ENCODE measurements around the gene ADAMTS15.

Gene ADAMTS15

DNA sequence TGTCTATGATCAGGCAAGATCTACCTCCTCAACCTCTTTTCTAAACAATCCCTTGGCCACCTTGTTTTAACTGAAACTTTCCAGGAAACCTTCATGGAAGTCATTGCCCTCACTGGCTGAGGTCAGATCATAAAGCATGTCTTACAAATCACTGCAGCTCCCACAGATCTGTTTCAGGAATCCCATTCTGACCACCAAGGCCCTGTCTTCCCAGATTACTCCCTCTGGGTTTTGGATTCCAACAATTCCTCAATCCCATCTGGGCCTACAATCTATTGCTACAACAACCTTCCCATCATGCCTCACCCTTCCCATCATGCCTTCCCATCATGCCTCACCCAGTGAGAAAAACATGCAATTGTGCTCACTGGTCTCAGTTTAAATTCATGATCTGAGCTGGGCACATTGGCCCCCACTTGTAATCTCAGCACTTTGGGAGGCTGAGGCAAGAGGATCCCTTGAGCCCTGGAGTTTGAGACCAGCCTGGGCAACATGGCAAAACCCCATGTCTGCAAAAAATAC lies 15.9 kb downstream of the ADAMTS15 start:
- no peak for DNase-seq

DNA sequence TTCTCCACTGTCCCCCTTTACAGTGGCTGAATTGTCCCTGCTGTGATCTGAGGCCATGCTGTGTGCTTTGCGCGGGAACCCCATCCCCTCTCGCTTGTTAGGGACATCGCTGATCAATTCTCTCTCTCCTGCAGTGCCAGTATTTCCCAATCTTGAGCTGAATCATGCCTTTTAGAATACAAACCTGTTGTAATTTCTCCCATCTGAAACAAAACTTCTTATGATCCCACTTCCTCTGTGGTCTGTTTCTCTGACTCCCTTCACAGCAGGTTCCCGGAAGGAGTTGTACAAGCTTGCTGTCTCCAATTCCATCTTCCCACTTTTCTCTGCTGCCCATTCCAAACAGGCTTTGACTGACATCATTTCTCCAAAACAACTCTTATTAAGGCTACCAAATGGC lies 16.8 kb downstream of the ADAMTS15 start:
- no peak for DNase-seq

DNA sequence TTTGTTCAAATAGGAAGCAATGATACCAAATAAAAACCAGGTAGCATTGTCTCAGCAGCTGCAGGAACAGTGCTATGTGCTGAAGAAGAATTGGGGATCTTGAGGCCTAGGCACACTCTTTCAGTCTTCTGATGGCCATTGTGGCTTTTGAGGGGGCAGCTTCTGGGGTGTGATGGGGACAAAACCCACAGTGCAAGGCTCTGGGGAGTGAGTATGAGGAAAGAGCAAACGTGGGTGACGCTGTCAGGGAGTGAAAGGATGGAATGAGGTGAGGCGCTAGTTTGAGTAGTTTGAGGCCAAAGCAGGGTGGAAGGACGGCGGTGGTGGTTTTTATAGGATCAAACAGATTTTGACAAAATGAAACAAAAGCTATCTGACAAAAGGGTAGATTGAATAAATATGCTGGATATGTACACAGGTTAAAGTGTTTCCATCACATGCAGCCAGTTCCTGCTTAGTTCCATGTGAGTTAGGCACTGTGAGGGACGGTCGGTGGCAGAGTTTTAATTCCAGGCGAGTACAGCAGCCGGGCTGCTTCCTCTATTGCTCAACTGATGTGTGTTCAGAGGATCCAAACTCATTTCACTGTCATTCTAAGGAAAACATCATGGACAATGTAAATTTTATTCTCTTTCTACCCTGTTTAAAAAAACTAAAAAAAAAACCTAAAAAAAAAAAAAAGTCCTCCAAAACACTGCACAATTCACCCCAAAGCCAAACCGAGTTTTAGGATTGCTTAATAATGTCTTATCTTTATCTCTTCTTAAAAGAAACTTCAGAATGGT lies 18.9 kb downstream of the ADAMTS15 start:
- no peak for DNase-seq

DNA sequence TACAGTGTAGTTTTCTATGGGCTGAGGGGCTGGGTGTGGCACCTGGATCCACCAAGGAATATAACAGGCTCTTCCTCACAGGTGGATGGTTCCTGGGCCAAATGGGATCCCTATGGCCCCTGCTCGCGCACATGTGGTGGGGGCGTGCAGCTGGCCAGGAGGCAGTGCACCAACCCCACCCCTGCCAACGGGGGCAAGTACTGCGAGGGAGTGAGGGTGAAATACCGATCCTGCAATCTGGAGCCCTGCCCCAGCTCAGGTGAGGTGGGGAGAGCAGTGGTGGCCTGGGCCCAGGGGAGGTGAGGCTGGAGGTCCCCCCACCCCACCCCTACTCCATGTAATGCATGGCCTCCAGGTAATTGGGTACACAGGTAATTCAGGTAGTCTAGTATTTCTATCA lies 20.7 kb downstream of the ADAMTS15 start:
- DNase-seq: no peak

DNA sequence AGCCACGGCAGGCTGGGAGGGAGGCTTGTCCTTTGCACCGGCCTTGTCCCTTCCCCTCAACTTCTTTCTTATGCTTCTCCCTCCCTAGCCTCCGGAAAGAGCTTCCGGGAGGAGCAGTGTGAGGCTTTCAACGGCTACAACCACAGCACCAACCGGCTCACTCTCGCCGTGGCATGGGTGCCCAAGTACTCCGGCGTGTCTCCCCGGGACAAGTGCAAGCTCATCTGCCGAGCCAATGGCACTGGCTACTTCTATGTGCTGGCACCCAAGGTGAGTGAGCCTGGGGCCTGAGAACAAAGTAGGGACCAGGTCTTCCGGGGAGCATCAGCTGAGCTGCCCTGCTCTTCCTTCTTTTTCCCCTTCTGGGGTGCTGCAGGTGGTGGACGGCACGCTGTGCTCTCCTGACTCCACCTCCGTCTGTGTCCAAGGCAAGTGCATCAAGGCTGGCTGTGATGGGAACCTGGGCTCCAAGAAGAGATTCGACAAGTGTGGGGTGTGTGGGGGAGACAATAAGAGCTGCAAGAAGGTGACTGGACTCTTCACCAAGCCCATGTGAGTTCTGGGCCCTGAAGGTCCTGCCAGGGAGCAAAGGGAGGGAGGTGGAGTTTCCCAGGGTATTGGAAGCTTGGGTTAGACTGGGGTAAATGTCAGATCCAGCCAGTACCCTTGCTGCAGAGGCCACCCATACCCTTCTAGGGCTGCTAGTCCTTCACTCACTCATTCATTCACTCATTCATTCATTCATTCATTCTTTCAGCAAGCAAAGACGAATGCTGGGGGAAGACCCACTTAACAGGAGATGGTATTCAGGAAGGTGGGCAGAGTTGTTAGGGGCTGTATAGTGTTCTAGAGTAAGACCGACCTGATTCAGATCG lies 22.6 kb downstream of the ADAMTS15 start:
- no peak for DNase-seq

DNA sequence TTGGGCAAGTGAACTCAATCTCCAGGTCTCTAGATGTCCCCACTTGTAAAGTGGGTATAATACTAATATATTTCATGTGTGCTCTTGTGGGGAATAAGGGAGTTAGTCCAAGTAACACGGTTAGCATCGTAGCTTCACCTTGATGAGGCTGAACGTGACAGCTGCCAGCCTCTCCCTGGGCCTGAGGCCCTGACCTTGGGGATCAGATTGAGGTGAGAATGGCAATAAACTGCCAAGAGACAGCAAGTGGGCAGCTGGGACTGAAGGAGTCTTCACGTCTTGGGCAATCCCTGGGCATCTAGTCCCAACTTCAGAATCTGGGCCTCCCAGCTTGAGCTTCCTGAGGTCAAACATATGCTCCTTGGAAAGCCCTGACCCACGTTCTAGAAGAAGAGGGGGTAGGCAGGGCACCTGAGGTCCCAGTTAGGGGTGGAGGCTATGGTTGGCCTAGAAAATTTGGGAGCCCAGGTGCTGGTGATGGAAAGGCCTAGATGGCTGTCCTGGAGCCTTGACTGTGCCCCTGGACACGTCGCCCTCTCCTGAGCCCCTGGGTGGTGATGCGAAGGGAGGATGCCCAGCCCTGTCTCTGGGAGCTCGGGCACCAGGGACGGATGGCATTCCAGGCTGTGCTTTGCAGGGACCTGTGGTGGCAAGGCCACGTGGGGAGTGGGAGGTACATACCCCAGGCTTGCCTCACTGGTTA lies 23.4 kb downstream of the ADAMTS15 start:
- DNase-seq: no peak

DNA sequence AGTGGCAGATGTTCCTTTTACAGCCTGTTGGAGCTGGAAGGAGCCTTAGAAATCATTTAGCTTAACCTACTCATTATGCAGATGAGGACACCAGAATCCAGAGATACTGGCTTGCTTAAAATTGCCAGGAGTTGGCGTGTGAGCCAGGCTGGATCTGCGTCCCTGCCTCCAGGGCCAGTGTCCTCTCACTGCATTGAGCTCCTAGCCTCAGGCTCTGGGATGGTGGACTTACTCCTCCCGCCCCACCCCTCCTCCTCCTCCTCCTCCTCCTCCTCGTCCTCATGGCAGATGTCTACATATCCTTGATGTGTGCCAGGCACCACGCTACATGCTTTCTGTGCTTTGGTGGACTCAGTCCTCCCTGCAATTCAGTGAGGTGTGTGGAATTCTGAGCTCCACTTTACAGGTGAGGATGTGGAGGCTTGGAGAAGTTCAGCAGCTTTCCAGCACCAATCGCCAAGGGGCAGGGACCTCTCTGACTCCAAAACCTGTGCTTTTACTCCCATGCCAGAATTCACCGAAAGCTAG lies 24.1 kb downstream of the ADAMTS15 start:
- no peak for DNase-seq

DNA sequence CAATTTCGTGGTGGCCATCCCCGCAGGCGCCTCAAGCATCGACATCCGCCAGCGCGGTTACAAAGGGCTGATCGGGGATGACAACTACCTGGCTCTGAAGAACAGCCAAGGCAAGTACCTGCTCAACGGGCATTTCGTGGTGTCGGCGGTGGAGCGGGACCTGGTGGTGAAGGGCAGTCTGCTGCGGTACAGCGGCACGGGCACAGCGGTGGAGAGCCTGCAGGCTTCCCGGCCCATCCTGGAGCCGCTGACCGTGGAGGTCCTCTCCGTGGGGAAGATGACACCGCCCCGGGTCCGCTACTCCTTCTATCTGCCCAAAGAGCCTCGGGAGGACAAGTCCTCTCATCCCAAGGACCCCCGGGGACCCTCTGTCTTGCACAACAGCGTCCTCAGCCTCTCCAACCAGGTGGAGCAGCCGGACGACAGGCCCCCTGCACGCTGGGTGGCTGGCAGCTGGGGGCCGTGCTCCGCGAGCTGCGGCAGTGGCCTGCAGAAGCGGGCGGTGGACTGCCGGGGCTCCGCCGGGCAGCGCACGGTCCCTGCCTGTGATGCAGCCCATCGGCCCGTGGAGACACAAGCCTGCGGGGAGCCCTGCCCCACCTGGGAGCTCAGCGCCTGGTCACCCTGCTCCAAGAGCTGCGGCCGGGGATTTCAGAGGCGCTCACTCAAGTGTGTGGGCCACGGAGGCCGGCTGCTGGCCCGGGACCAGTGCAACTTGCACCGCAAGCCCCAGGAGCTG lies 24.8 kb downstream of the ADAMTS15 start:
- no peak for DNase-seq

DNA sequence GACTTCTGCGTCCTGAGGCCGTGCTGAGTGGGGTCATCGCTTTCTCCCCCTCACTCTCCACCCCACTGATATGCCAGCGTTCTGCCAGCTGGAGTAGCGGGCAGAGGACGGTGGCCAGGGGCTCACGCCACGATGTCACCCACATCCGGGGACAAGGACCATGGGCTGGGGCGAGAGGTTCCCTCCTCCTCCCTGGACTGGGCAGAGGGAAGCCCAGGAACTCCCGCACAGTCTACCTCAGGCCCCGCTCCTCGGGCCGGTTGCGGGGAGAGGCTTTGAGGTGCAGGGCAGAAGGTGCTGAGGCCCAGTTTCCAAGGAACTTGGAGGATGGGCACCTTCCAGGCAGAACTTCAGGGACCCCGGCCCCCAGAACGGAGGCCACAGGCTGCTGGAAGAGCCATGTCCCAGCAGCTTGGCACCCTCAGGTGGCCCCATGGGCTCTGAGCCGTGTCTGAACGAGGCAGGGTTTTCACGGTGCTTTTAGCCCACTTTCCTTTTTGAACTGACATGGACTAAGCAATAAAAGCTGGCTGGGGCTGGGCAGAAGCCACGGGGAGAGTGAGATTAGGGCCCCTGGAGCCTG lies 25.4 kb downstream of the ADAMTS15 start:
- no peak for DNase-seq

DNA sequence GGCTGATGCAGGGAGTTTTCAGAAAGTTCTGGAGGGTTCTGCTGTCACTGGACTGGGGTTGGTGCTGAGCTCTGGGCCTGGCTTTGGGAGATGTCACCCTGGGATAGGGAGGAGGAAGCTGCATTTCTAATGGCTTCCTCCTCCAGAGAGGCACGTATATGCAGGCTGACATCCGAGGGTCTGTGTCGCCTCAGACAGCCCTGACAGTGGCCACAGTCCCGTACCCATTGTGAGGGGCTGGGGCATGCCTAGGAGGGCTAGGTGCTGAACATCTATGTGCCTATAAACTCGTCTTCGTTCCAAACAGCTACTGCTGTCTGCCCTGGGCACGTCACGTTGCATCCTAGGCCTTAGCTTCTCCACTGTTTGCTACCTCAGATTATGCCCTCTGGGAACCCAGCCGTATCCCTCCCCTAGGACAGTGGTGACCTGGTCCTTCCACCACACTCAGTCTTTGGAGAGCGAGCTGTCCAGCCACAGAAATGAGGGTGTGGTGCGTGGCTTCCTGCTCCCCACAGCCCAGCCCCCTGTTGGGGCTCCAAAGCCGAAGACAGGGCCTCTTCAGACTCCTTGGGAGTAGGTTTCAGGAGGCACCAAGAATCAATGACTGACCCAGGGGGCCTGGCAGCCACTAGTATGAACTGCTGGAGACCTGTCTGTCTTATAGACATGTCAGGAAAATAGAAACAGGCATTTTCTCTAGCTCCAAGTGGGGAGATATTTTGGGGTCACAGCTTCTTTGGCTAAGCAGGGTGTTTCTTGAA lies 26.4 kb downstream of the ADAMTS15 start:
- no peak for DNase-seq

DNA sequence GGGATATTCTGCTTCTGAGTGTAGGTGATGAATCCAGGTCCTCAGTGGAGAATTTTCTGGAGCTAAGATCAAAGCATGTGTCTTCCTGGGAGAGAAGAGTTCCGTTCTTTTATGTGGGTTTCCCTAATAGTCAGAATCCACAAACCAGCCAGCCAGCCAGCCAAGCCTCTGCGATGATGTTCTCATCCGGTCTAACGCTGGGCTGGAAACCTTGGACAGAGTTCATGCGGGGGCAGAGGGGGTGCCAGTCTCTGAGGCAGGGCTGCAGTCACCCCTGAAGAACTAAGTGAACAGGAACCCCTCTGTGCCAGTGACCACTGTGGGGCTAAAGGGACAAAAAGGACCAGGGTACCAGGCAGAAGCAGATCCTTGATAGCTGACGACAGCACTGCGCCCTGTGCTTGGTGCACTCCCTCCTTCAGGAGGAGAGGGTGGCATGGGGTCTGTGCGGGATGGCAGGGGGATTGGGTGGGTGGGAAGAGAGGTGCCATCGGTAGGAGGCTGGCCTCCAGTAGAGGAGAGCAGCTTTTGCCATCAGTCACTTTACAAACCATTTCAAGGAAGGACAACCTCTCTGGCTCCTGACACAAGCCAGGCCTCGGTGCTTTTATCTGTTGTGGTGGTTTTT lies 27.1 kb downstream of the ADAMTS15 start:
- no peak for DNase-seq

DNA sequence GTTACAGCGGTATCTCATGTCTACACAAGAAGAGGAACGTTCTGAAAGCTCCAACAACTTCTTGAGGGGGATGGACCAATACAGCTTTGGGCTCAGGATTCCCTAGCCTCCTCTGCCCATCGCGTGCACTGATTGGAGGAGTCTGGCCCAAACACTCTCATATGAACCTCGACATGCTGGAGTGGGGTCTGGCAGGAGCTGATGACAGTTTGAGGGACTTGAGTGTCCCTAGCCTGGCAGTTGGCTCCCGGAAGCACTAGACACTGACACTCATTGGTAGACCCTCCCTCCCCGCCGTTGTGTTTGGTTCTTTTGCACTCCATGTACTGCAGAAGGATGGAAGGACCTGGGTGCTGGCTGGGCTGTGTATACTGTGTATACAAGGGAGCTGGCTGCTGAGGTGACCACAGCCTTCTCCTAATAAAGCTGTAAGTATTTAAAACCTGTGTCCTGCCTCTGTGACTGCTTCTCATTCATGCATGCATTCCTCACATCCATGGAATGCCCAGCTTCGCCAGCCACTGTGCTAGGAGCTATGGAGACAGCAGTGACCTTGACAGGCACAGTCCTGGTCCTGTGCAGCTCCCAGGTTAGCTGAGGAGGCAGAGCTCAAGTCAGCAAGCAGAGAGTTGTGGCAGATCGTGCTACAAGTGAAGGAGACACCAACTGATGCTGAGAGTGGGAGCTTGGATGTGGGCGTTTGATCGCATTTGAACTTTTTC lies 27.9 kb downstream of the ADAMTS15 start:
- DNase-seq: no peak

DNA sequence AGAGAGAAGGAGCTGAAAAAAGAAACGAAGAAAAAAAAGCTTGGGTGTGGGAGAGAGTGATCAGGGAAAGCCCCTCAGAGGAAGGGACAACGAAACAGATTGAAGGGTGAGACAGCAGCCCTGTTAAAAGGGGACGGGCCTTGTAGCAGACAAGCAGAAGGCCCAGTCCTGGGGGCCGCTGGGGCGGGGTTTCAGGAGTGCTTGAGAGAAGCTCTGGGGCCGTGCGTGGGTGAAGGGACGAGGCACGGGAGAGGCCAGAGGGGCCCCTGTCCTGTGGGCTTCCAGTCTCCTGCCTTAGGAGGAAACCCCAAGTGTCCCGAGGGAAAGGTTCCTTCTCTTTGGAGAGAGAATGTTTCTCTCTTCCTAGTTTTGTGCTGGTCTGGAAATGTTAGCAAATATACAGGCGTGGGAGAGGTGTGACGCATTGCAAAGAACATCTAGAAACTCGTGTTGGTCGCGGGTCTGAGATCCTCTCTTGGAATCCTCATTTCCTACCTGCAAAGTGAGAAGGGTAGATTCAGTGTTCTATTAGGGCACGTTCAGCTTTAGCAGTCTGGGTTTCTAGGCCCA lies 28.6 kb downstream of the ADAMTS15 start:
- DNase-seq: no peak

DNA sequence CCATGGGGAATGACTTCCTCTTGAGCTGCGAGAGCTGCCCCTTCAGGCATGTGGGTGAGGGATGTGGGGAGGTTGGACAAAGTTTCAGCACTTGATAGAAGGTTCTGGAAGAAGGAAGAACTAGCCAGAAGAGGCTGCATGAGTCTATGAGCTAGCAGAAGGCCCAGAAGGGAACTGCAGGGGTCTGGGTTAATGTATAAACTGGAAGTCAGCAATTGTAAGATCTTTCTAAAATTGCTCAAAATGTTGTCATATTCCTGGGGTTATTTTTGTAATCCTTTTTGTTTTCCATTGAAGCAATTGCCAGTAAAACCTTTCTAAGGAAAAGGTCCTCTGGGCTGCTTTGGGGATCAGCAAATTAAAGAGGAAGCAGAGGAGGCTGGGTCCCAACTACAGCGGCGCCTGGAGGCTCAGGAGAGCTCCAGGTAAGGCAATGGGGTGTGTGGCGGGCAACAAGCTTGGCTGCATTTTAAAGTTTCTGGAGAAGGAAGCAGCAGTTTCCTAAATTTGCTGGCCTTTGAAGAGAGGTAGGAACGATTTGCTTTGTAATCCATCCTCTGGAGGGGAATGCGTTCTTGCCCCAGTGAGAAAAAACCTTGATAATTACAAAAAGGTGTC lies 29.2 kb downstream of the ADAMTS15 start:
- DNase-seq: no peak

DNA sequence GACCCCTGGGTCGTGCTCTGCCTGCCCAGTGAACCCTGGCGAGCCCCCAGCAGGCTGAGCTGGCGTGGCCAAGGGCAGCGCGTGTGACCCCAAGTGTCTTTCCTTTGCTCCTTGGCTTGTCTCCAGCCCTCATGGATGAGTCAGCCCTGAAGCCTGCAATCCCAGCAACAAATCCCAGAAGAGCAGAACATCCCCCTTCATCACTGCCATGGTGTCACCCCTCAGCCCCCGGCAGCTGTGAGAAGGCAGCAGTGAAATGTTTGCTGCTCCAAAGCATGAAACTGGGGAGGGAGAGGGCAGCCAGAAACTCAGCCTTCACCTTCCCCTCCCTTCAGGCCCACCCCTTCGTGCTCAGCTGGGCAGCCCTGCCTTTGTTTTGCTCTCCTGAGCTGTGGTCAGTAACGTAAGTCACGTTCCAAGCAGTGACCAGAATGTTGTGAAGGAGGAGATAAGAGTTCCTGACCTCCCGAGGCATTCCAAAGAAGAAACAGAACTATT lies 29.8 kb downstream of the ADAMTS15 start:
- DNase-seq: no peak

DNA sequence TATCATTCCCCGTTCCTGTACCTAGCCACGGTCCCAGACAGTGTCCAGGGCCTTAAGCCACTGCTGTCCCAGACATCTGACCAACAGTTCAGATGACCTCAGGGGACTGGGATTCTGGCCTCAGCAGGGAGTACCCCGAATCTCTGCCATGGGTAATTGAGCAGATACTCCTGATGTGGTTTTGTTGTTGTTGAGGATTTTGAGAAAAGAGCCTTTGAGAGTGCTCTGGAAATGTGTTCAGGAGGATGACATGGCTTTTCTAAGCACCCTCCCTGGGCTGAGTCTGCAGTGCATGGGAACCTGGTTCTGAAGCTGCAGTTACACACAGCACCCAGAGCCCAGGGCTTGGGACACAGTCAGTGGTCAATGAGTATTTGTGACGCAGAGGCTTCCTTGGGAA lies 30.4 kb downstream of the ADAMTS15 start:
- no peak for DNase-seq

DNA sequence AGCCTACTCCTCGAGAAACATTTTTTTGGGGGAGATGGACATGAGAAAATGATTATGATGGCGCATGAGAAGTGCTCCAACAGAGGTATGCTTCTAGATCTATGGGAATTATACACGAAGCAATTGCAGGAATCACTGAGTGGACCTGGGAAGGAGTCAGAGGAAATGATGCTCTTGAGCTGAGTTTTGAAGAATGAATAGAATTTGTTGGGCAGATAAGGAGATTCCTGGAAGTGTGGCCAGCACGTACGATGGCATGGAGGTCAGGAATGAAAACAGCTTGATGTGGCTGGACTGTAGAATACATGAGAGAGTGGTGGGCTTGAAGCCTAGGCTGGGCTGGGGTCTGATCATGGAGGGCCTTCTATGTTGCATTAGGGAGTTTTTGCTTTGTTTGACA lies 31.7 kb downstream of the ADAMTS15 start:
- no peak for DNase-seq

DNA sequence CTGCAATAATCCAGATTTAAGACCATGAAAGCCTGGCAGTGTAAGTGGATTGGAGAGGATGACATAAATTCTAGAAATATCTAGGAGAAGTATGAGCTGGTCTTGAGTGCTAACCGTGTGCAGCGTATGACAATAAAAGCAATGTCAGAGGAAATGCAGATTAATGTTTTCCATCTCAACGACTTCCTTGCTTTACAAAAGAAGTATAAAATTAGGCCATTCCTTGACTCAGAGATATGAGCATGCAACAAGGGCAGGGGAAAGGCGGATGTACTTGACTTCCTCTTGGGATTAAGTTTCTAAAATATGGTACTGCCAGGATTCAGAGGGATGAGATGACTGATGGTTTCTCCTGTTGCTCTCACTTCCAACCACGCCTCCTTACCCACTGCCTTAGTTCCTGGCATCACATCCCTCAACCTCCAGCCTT lies 32.3 kb downstream of the ADAMTS15 start:
- no peak for DNase-seq

DNA sequence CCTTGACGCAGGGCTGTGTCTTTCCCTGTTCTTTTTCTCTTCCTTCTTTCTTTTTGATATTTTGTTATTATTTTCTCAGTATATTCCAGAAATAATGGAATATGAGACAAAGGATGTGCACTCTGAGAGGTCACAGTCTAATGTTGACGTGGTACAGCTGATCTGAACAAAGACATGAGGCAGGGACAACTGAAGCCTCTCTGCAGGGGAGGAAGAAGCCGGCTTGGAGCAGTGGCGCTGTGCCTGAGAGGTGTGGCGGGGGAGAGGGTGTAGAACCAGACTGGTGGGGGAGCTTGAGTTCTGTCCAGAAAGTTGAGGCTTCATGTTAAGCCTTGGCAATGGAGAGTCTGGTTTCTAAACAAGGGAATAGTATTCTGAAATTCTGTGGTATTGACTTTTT lies 34.7 kb downstream of the ADAMTS15 start:
- no peak for DNase-seq

Data from NCI-H146 (cell line).